Progenitor cell of endocrine pancreas (in vitro differentiated cells): ENCODE results near the gene ATPAF1. TPM values are rescaled to one million over a fixed set of nuclear protein-coding genes. Genes with fewer than 3 reads are reported as not detected.
A peak's percentile ranks its signal among the peaks of the same experiment; 100 is the strongest.

Experiments used
- DNase-seq: peaks from one replicate; pipeline ENCODE4 v3.0.0; 2021; ENCODE audit warnings: low spot score; ENCODE audit not compliant: unreplicated experiment
- H3K27ac Mint-ChIP-seq: 2 replicates; pipeline ENCODE4 v1.8.0; 2021; ENCODE audit warnings: mild to moderate bottlenecking, moderate library complexity, mixed read lengths
- H3K27me3 Mint-ChIP-seq: 2 replicates; pipeline ENCODE4 v1.8.0; 2021; ENCODE audit warnings: mixed read lengths
- H3K36me3 Mint-ChIP-seq: 2 replicates; pipeline ENCODE4 v1.8.0; 2022; ENCODE audit warnings: mixed read lengths; ENCODE audit not compliant: insufficient read depth
- H3K4me1 Mint-ChIP-seq: 2 replicates; pipeline ENCODE4 v1.8.0; 2021; ENCODE audit warnings: low read depth, mixed read lengths
- H3K4me3 Mint-ChIP-seq: 2 replicates; pipeline ENCODE4 v1.8.0; 2021; ENCODE audit warnings: low read depth, mild to moderate bottlenecking, moderate library complexity, mixed read lengths
- H3K9me3 Mint-ChIP-seq: 2 replicates; pipeline ENCODE4 v1.8.0; 2021; ENCODE audit warnings: low read depth, mixed read lengths
- CTCF ChIP-seq: fragments of 200-600 bp; sonication (generic); IDR thresholded peaks from one replicate; pipeline ENCODE4 v1.5.0; 2021; ENCODE audit warnings: antibody characterized with exemption, mild to moderate bottlenecking; ENCODE audit not compliant: unreplicated experiment
- total RNA-seq: library from RNA; stranded (reverse); gene quantifications from 2 replicates; pipeline ENCODE4 v1.2.1, GENCODE V29; 2021

Gene ATPAF1
- total RNA-seq, 1 donor from 2014 or later, result 52.7 TPM

GRCh38 chr1:46687093-46687659, 19.0 kb upstream of the ATPAF1 start:
- Mint-ChIP-seq H3K9me3 (no peaks in the 10 kb centered on the region), H3K4me1 (peaks cover 65% of the 10 kb centered on the region), H3K27me3 (no peaks in the 10 kb centered on the region), H3K4me3 (no peak overlapping the region), H3K27ac (peak overlapping the region; percentile 69), H3K36me3 (peaks cover 35% of the 10 kb centered on the region)
- DNase-seq, result no peak
- no peak for TF ChIP-seq CTCF

- Mint-ChIP-seq H3K27me3 (no peaks in the 10 kb centered on the region), H3K9me3 (no peaks in the 10 kb centered on the region), H3K4me1 (peaks cover 65% of the 10 kb centered on the region), H3K36me3 (peaks cover 31% of the 10 kb centered on the region), H3K4me3 (no peak overlapping the region), H3K27ac (peak overlapping the region; percentile 69)
- TF ChIP-seq CTCF, result no peak
- no peak for DNase-seq
Measured at GRCh38 chr1:46686255-46686654, 18.1 kb upstream of the ATPAF1 start.

- Mint-ChIP-seq H3K36me3 (peaks cover 38% of the 10 kb centered on the region), H3K4me1 (peaks cover 58% of the 10 kb centered on the region), H3K4me3 (no peak overlapping the region), H3K9me3 (no peaks in the 10 kb centered on the region), H3K27me3 (no peaks in the 10 kb centered on the region), H3K27ac (no peak overlapping the region)
- TF ChIP-seq CTCF, result no peak
- no peak for DNase-seq
Measured at GRCh38 chr1:46684670-46685069, 16.5 kb upstream of the ATPAF1 start.

GRCh38 chr1:46682064-46682463, 13.9 kb upstream of the ATPAF1 start:
- DNase-seq, result no peak
- Mint-ChIP-seq H3K27me3 (no peaks in the 10 kb centered on the region), H3K36me3 (peaks cover 45% of the 10 kb centered on the region), H3K9me3 (no peaks in the 10 kb centered on the region), H3K4me3 (no peak overlapping the region), H3K27ac (peak overlapping the region; percentile 53), H3K4me1 (peaks cover 33% of the 10 kb centered on the region)
- no peak for TF ChIP-seq CTCF

- no peak for DNase-seq
- Mint-ChIP-seq H3K9me3 (no peaks in the 10 kb centered on the region), H3K4me1 (peaks cover 27% of the 10 kb centered on the region), H3K36me3 (peaks cover 44% of the 10 kb centered on the region), H3K27ac (peak overlapping the region; percentile 53), H3K4me3 (no peak overlapping the region), H3K27me3 (no peaks in the 10 kb centered on the region)
- no peak for TF ChIP-seq CTCF
Measured at GRCh38 chr1:46681333-46682034, 13.3 kb upstream of the ATPAF1 start.
